Measurements from ENCODE around the gene STAT5A.
"Not testable (repeated sequence)": the region's sequence is repeated elsewhere in the genome, so short reads cannot be mapped to it uniquely, and the experiment has no call there.

STAT5A gene

GRCh38 chr17:42287977-42288802 lies at the start of gene STAT5A:
STAT5A (plus strand) TSS chr17:42288498; CDS start chr17:42289412, 914 bp downstream.
- in situ Hi-C loops (cut with HindIII; ENCODE audit: low sequenced_read_pairs): no loop called here

GRCh38 chr17:42239576-42239975 lies 48.7 kb upstream of the STAT5A start:
- in situ Hi-C loops (cut with HindIII; ENCODE audit: low sequenced_read_pairs): not testable (repeated sequence)

- in situ Hi-C loops (cut with HindIII; ENCODE audit: low sequenced_read_pairs): no loop called here
These were observed 48.1 kb upstream of the STAT5A start for GRCh38 chr17:42240201-42240600.

GRCh38 chr17:42240863-42241262 lies 47.4 kb upstream of the STAT5A start:
- in situ Hi-C loops (cut with HindIII; ENCODE audit: low sequenced_read_pairs): not testable (repeated sequence)

- in situ Hi-C loops (cut with HindIII; ENCODE audit: low sequenced_read_pairs): no loop called here
These were observed 46.4 kb upstream of the STAT5A start for GRCh38 chr17:42241871-42242270.

GRCh38 chr17:42243493-42243982 lies 44.8 kb upstream of the STAT5A start:
- in situ Hi-C loops (cut with HindIII; ENCODE audit: low sequenced_read_pairs): no loop called here

- in situ Hi-C loops (cut with HindIII; ENCODE audit: low sequenced_read_pairs): not testable (repeated sequence)
These were observed 44.2 kb upstream of the STAT5A start for GRCh38 chr17:42244116-42244515.

- in situ Hi-C loops (cut with HindIII; ENCODE audit: low sequenced_read_pairs): not testable (repeated sequence)
These were observed 43.1 kb upstream of the STAT5A start for GRCh38 chr17:42245183-42245582.

GRCh38 chr17:42246515-42246914 lies 41.8 kb upstream of the STAT5A start:
- in situ Hi-C loops (cut with HindIII; ENCODE audit: low sequenced_read_pairs): no loop called here

GRCh38 chr17:42247734-42248133 lies 40.6 kb upstream of the STAT5A start:
- in situ Hi-C loops (cut with HindIII; ENCODE audit: low sequenced_read_pairs): no loop called here

- in situ Hi-C loops (cut with HindIII; ENCODE audit: low sequenced_read_pairs): no loop called here
These were observed 39.7 kb upstream of the STAT5A start for GRCh38 chr17:42248351-42249179.

- in situ Hi-C loops (cut with HindIII; ENCODE audit: low sequenced_read_pairs): no loop called here
These were observed 38.4 kb upstream of the STAT5A start for GRCh38 chr17:42249681-42250446.

GRCh38 chr17:42251115-42251514 lies 37.2 kb upstream of the STAT5A start:
- in situ Hi-C loops (cut with HindIII; ENCODE audit: low sequenced_read_pairs): no loop called here

- in situ Hi-C loops (cut with HindIII; ENCODE audit: low sequenced_read_pairs): no loop called here
These were observed 35.4 kb upstream of the STAT5A start for GRCh38 chr17:42252597-42253550.

- in situ Hi-C loops (cut with HindIII; ENCODE audit: low sequenced_read_pairs): no loop called here
These were observed 34.7 kb upstream of the STAT5A start for GRCh38 chr17:42253578-42253977.

GRCh38 chr17:42255445-42255844 lies 32.9 kb upstream of the STAT5A start:
- in situ Hi-C loops (cut with HindIII; ENCODE audit: low sequenced_read_pairs): no loop called here

- in situ Hi-C loops (cut with HindIII; ENCODE audit: low sequenced_read_pairs): no loop called here
These were observed 28.0 kb upstream of the STAT5A start for GRCh38 chr17:42260318-42260717.

GRCh38 chr17:42264366-42264765 lies 23.9 kb upstream of the STAT5A start:
- in situ Hi-C loops (cut with HindIII; ENCODE audit: low sequenced_read_pairs): not testable (repeated sequence)

- in situ Hi-C loops (cut with HindIII; ENCODE audit: low sequenced_read_pairs): no loop called here
These were observed 21.8 kb upstream of the STAT5A start for GRCh38 chr17:42266462-42266861.

All from endothelial cell of hepatic sinusoid (primary cell).